Activated T-cell treated with anti-CD3 and anti-CD28 coated beads, Interleukin-2, amount 50 U/mL, for 24 hours (primary cell): ENCODE data around the gene CDC73.
"Not testable (repeated sequence)": the region's sequence is repeated elsewhere in the genome, so short reads cannot be mapped to it uniquely, and the experiment has no call there.

Source experiments
- DNase-seq: peaks from one replicate; pipeline ENCODE4 v3.0.0-alpha.2; 2020
- H3K27ac Mint-ChIP-seq: 2 replicates; pipeline ENCODE4 v1.8.0; 2020; ENCODE audit warnings: mild to moderate bottlenecking, mixed read lengths
- H3K27me3 Mint-ChIP-seq: 2 replicates; pipeline ENCODE4 v1.8.0; 2020; ENCODE audit warnings: mixed read lengths
- H3K36me3 Mint-ChIP-seq: 2 replicates; pipeline ENCODE4 v1.8.0; 2020; ENCODE audit warnings: low read depth, mixed read lengths
- H3K4me1 Mint-ChIP-seq: 2 replicates; pipeline ENCODE4 v1.8.0; 2020; ENCODE audit warnings: low read depth, mixed read lengths
- H3K4me3 Mint-ChIP-seq: 2 replicates; pipeline ENCODE4 v1.8.0; 2020; ENCODE audit warnings: mild to moderate bottlenecking, moderate library complexity, mixed read lengths
- H3K9me3 Mint-ChIP-seq: 2 replicates; pipeline ENCODE4 v1.8.0; 2020; ENCODE audit warnings: mixed read lengths

The CDC73 gene

DNA sequence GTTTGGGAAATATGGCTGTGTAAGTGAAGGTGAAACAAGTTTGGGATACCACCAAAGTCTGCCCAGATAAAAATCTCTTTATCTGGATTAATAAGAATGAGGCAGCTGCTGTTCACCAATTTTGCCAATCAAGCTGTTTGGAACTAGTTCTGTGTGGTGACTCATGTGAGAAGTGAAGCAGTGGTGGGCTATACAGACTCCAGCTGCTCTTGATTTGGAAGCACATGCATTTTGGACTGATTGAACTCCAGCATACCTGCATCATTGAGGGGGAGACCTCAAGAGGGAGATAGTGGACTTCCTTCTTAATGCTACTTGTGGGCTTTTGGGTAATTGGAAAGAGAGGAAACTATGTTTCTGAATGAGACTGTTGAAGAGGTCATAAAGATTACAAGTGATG is 163.8 kb downstream of the CDC73 start:
- no peak for DNase-seq
- Mint-ChIP-seq H3K27me3 (no peaks in the 10 kb centered on the region), H3K4me3 (no peak overlapping the region), H3K27ac (no peak overlapping the region), H3K9me3 (no peaks in the 10 kb centered on the region), H3K36me3 (peaks cover 2% of the 10 kb centered on the region), H3K4me1 (peaks cover 15% of the 10 kb centered on the region)

DNA sequence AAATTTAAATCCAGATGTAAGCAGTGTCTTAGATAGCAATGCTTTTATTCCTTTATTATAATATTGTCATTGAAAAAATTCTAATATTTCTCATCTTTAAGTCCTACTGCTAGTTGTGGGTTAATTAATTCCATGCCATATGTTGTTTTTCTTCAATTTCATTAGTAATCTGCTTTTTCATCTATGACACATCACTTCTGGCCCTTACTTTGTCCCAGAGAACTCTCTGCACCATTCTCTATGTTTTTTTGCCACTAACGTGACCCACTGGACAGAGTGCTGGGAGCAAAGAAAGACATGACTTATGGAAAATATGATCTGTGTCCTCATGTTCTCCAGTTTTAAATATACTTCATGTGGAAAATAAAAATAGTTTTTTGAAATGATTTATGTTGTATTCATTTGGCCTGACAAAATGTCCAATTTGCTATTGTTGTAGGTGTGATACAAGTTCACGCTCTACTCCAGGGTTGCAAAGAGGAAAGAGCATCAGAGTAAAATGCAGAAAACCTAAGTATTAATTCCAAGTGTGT is 166.8 kb downstream of the CDC73 start:
- not testable (repeated sequence) for H3K36me3 Mint-ChIP-seq, DNase-seq, H3K4me1 Mint-ChIP-seq, H3K27me3 Mint-ChIP-seq, H3K4me3 Mint-ChIP-seq, H3K9me3 Mint-ChIP-seq, H3K27ac Mint-ChIP-seq

DNA sequence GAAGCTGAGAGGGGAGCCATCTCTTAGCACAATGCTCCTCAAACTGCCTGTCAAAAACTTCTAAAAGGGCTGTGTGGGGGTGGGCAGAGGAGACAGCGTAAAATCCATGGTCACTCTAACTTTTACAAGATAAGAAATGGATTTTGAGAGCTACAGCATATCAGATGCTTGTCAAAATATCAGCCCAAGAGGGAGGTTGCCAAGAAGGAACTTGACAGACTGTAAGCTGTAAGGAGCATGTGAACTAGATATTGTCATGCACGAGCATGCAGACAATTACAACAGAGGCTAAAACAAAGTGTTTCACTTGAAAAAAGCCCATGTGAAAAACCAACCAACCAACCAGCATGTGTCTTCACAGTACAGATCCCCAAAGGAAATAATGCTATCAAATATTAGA is 171.9 kb downstream of the CDC73 start:
- DNase-seq = no peak
- Mint-ChIP-seq H3K4me1 (no peaks in the 10 kb centered on the region), H3K27ac (no peak overlapping the region), H3K27me3 (no peaks in the 10 kb centered on the region), H3K36me3 (no peaks in the 10 kb centered on the region), H3K4me3 (no peak overlapping the region), H3K9me3 (peaks cover 9% of the 10 kb centered on the region)

DNA sequence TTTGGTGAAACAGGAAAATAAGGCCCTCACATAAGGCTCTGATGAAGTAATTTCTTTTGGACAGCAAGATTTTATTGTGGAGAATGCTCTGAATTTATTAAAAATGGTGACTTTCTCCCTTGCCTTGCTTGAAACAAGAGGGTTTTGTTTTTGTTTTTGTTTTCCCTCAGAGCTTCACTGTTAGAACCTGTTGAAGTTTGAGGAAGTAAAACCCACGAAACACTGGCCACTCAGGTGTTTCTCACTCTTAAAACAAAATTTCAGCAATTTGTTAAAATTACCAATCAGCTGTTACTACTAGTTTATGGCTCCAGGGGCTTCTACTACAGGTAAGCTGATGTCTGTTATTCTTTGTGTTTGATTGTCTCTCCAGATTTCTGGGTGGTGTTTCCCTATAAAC is 177.2 kb downstream of the CDC73 start:
- Mint-ChIP-seq H3K27me3 (no peaks in the 10 kb centered on the region), H3K4me1 (no peaks in the 10 kb centered on the region), H3K36me3 (no peaks in the 10 kb centered on the region), H3K4me3 (no peak overlapping the region), H3K9me3 (peaks cover 9% of the 10 kb centered on the region), H3K27ac (no peak overlapping the region)
- DNase-seq = no peak

DNA sequence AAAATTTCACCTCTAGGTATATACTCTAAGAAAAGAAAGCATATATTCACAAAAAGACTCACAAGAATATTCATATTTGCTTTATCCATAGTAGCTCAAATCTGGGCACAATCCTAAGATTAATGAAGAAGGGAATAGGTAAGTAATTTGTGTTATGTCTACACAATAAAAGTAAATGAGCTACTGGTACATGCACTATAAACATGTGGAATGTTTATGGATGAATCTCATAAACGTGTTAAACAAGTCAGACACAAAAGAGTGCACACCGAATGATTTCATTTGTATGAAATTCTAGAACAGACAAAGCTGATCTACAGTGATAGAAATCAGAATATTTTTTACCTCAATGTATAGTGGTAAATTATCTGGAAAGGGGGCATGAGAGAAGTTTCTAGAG is 179.9 kb downstream of the CDC73 start:
- no peak for DNase-seq
- Mint-ChIP-seq H3K4me3 (no peak overlapping the region), H3K4me1 (no peaks in the 10 kb centered on the region), H3K27me3 (no peaks in the 10 kb centered on the region), H3K36me3 (no peaks in the 10 kb centered on the region), H3K27ac (no peak overlapping the region), H3K9me3 (peaks cover 2% of the 10 kb centered on the region)

DNA sequence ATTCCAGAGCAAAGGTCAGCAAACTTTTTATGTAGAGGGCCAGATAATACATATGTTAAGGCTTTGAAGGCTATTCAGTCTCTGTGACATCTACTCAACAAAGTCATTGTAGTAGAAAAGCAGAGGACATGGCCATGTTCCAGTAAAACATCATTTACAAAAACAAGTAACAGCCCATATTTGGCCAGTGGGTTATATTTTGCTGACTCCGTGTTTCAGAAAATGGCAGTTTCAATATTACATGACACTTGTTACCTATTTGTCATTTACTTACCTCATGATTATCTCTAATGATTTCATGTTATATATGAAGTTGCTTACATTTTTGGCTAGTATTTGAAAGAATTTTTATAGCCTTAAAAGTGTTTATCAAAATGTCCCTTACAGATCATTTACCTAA is 182.0 kb downstream of the CDC73 start:
- Mint-ChIP-seq H3K4me1 (no peaks in the 10 kb centered on the region), H3K36me3 (no peaks in the 10 kb centered on the region), H3K9me3 (no peaks in the 10 kb centered on the region), H3K4me3 (no peak overlapping the region), H3K27ac (no peak overlapping the region), H3K27me3 (no peaks in the 10 kb centered on the region)
- DNase-seq = no peak
